ENCODE data around the gene LRP11. TPM values are rescaled to one million over a fixed set of nuclear protein-coding genes. Genes with fewer than 3 reads are reported as not detected.

The LRP11 gene
- total RNA-seq, 2 experiments from 2014 or later: 1.5 TPM

- no peaks in the 10 kb centered on the region for H3K9me2 ChIP-seq (ENCODE audit: insufficient read depth, low read length)
- peaks cover 9% of the 10 kb centered on the region for H3K4me1 ChIP-seq (ENCODE audit: insufficient read depth, low read length, poor library complexity, severe bottlenecking)
- CTCF ChIA-PET (ENCODE audit: unreplicated experiment): no interaction called here
- no peaks in the 10 kb centered on the region for H3K79me2 ChIP-seq (ENCODE audit: insufficient read depth, low read depth, low read length)
- BruUV-seq (replicated peaks): no TSS peak
- no peak overlapping the region for H3K4me3 ChIP-seq (ENCODE audit: low read depth, low read length, poor library complexity, severe bottlenecking)
- no peaks in the 10 kb centered on the region for H3K9me3 ChIP-seq (ENCODE audit: low read length)
- POLR2A ChIA-PET: interaction anchor here (1.0 to 1.5 kb wide), 5 partner anchors 9 to 113 kb away, joined by 3 to 4 read pairs (median 3); partner anchors contain the start of gene LATS1
- H3K27ac ChIP-seq (ENCODE audit: low read depth, low read length, poor library complexity, severe bottlenecking): no peak overlapping the region
- H3K4me2 ChIP-seq (ENCODE audit: low read length): no peak overlapping the region
- no peaks in the 10 kb centered on the region for H4K20me1 ChIP-seq (ENCODE audit: insufficient read depth, low read length)
- H3K36me3 ChIP-seq (ENCODE audit: insufficient read depth, low read length): no peaks in the 10 kb centered on the region
- DNase-seq (ENCODE audit: low spot score): no peak
- no peak overlapping the region for H2AFZ ChIP-seq (ENCODE audit: low read length)
- TF ChIP-seq EZH2phosphoT487 (IDR thresholded peaks at IDR 0.05; ENCODE audit: borderline replicate concordance, low read depth, low read length) (no peak), CTCF (conservative IDR thresholded peaks at IDR 0.05; ENCODE audit: low read length) (no peak)
- intact Hi-C loops (cut with micrococcal nuclease; ENCODE audit: unreplicated experiment): no loop called here
Measured at GRCh38 chr6:149831308-149831820, 32.8 kb downstream of the LRP11 start.

GRCh38 chr6:149830731-149831307, 33.3 kb downstream of the LRP11 start:
- H3K36me3 ChIP-seq (ENCODE audit: insufficient read depth, low read length): no peaks in the 10 kb centered on the region
- CTCF ChIA-PET (ENCODE audit: unreplicated experiment): no interaction called here
- H3K9me3 ChIP-seq (ENCODE audit: low read length): no peaks in the 10 kb centered on the region
- no TSS peak for BruUV-seq (replicated peaks)
- H2AFZ ChIP-seq (ENCODE audit: low read length): no peak overlapping the region
- TF ChIP-seq CTCF (conservative IDR thresholded peaks at IDR 0.05; ENCODE audit: low read length) (no peak), EZH2phosphoT487 (IDR thresholded peaks at IDR 0.05; ENCODE audit: borderline replicate concordance, low read depth, low read length) (no peak)
- H3K9me2 ChIP-seq (ENCODE audit: insufficient read depth, low read length): no peaks in the 10 kb centered on the region
- H3K4me3 ChIP-seq (ENCODE audit: low read depth, low read length, poor library complexity, severe bottlenecking): no peak overlapping the region
- intact Hi-C loops (cut with micrococcal nuclease; ENCODE audit: unreplicated experiment): no loop called here
- DNase-seq (ENCODE audit: low spot score): no peak
- peaks cover 9% of the 10 kb centered on the region for H3K4me1 ChIP-seq (ENCODE audit: insufficient read depth, low read length, poor library complexity, severe bottlenecking)
- H3K27ac ChIP-seq (ENCODE audit: low read depth, low read length, poor library complexity, severe bottlenecking): no peak overlapping the region
- no peaks in the 10 kb centered on the region for H4K20me1 ChIP-seq (ENCODE audit: insufficient read depth, low read length)
- no peak overlapping the region for H3K4me2 ChIP-seq (ENCODE audit: low read length)
- no peaks in the 10 kb centered on the region for H3K79me2 ChIP-seq (ENCODE audit: insufficient read depth, low read depth, low read length)
- POLR2A ChIA-PET: interaction anchor here (1.3 to 1.5 kb wide), 2 partner anchors 10 to 21 kb away, joined by 3 to 4 read pairs; no protein-coding TSS in a partner anchor

- POLR2A ChIA-PET: no interaction called here
- no peaks in the 10 kb centered on the region for H3K79me2 ChIP-seq (ENCODE audit: insufficient read depth, low read depth, low read length)
- no peak overlapping the region for H3K4me3 ChIP-seq (ENCODE audit: low read depth, low read length, poor library complexity, severe bottlenecking)
- H3K9me2 ChIP-seq (ENCODE audit: insufficient read depth, low read length): no peaks in the 10 kb centered on the region
- no peaks in the 10 kb centered on the region for H3K36me3 ChIP-seq (ENCODE audit: insufficient read depth, low read length)
- intact Hi-C loops (cut with micrococcal nuclease; ENCODE audit: unreplicated experiment): no loop called here
- H3K27ac ChIP-seq (ENCODE audit: low read depth, low read length, poor library complexity, severe bottlenecking): no peak overlapping the region
- no peak overlapping the region for H3K4me2 ChIP-seq (ENCODE audit: low read length)
- CTCF ChIA-PET (ENCODE audit: unreplicated experiment): no interaction called here
- TF ChIP-seq CTCF (conservative IDR thresholded peaks at IDR 0.05; ENCODE audit: low read length): no peak
- TF ChIP-seq EZH2phosphoT487 (IDR thresholded peaks at IDR 0.05; ENCODE audit: borderline replicate concordance, low read depth, low read length): no peak
- no peaks in the 10 kb centered on the region for H3K9me3 ChIP-seq (ENCODE audit: low read length)
- no peak for DNase-seq (ENCODE audit: low spot score)
- BruUV-seq (replicated peaks): no TSS peak
- no peaks in the 10 kb centered on the region for H4K20me1 ChIP-seq (ENCODE audit: insufficient read depth, low read length)
- H3K4me1 ChIP-seq (ENCODE audit: insufficient read depth, low read length, poor library complexity, severe bottlenecking): no peaks in the 10 kb centered on the region
- no peak overlapping the region for H2AFZ ChIP-seq (ENCODE audit: low read length)
Measured at GRCh38 chr6:149825292-149825691, 38.9 kb downstream of the LRP11 start.

Measured in OCI-LY7 (cell line).